Head of caudate nucleus (tissue), 42 donors: Measurements from ENCODE around the gene STKLD1.
"Not testable (repeated sequence)": the region's sequence is repeated elsewhere in the genome, so short reads cannot be mapped to it uniquely, and the experiment has no call there.

Source experiments
- DNase-seq, 42 donors: peaks; one replicate each; pipeline versions ENCODE4 v3.0.0 to v3.0.0-alpha.2; 2020 to 2021; ENCODE audit warnings: mixed read lengths in 7 of 42
- intact Hi-C: fragments of 100-400 bp; cut with DNase I; formaldehyde crosslinking; loops from one replicate; pipeline ENCODE4 v1.15.0; 2022

The STKLD1 gene

GRCh38 chr9:133451865-133452264 lies 75.7 kb downstream of the STKLD1 start:
- intact Hi-C loops, DNase-seq: not testable (repeated sequence)

DNA sequence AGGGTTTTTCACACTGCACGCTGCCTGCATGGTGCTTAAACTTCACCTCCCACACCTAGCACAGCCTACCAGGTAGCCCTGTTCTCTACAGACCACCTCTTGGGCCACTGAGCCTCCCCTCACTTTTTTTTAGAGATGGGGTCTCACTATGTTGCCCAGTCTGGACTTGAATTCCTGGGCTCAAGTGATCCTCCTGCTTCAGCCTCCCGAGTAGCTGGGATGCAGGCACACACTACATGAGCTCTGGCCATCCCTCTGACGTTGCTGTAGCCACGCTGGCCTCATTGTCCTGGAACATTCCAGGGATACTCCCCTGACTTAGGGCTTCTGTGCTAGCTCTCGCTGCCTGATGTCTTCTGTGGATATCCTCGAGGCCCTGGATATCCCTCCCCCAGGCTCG lies 76.4 kb downstream of the STKLD1 start:
- intact Hi-C loops, result no loop called here
- no peak for DNase-seq

GRCh38 chr9:133453651-133454050 lies 77.5 kb downstream of the STKLD1 start:
- peak in 21 of 42 donors; percentile 26 to 73 (median 51) for DNase-seq
- intact Hi-C loops, result no loop called here

- DNase-seq, result no peak
- intact Hi-C loops, result no loop called here
These were observed 78.2 kb downstream of the STKLD1 start for GRCh38 chr9:133454325-133454724.

GRCh38 chr9:133454943-133455673 lies 78.9 kb downstream of the STKLD1 start:
- DNase-seq, result no peak
- intact Hi-C loops, result loop anchor here (5.0 kb wide), 1 partner anchor 38 kb away; the partner anchor contains the start of gene REXO4
